Fibroblast of skin of abdomen (primary cell): ENCODE results near the gene PLCD1.
"Not testable (repeated sequence)": the region's sequence is repeated elsewhere in the genome, so short reads cannot be mapped to it uniquely, and the experiment has no call there.

Experiments used
- DNase-seq: peaks from one replicate; pipeline ENCODE4 v3.0.0-alpha.2; 2013

Gene PLCD1

DNA sequence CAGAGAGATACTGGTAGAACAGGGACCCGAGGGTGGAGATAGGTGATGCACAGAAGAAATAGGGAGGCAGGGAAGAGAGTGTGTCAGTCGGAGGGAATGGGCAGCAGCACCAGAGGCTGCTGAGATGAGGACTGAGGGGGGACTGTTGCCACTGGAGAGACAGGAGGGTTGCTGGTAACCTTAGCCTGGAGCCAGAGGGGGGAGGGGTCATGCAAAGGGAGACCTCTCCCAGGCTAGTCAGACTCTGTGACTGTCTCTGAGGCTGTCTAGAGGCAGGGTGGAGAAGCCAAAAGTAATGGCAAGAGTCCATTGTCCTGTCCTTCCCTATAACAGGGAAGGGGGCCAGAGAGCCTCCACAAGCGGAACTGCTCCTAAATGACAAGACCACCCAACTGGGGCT lies 7.5 kb upstream of the PLCD1 start:
- no peak for DNase-seq

DNA sequence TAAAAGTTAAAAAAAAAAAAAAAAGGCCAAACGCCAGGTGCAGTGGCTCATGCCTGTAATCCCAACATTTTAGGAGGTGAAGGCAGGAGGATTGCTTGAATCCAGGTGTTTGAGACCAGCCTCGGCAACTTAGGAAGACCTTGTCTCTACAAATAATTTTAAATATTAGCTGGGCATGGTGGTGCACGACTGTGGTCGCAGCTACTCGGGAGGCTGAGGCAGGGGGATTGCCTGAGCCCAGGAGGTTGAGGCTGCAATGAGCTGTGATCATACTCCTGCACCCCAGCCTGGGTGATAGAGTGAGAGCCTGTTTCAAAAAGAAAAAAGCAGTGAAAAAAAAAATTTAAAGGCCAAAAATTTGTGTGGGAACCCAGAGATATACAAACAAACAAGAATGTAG lies 6.8 kb upstream of the PLCD1 start:
- DNase-seq: no peak

- DNase-seq: not testable (repeated sequence)
Measured at GRCh38 chr3:38034335-38034734, 4.9 kb upstream of the PLCD1 start.

GRCh38 chr3:38033586-38033985 lies 4.1 kb upstream of the PLCD1 start:
- not testable (repeated sequence) for DNase-seq

- no peak for DNase-seq
Measured at GRCh38 chr3:38032328-38032865, 3.0 kb upstream of the PLCD1 start.

GRCh38 chr3:38031022-38031994 lies 1.9 kb upstream of the PLCD1 start:
- no peak for DNase-seq

DNA sequence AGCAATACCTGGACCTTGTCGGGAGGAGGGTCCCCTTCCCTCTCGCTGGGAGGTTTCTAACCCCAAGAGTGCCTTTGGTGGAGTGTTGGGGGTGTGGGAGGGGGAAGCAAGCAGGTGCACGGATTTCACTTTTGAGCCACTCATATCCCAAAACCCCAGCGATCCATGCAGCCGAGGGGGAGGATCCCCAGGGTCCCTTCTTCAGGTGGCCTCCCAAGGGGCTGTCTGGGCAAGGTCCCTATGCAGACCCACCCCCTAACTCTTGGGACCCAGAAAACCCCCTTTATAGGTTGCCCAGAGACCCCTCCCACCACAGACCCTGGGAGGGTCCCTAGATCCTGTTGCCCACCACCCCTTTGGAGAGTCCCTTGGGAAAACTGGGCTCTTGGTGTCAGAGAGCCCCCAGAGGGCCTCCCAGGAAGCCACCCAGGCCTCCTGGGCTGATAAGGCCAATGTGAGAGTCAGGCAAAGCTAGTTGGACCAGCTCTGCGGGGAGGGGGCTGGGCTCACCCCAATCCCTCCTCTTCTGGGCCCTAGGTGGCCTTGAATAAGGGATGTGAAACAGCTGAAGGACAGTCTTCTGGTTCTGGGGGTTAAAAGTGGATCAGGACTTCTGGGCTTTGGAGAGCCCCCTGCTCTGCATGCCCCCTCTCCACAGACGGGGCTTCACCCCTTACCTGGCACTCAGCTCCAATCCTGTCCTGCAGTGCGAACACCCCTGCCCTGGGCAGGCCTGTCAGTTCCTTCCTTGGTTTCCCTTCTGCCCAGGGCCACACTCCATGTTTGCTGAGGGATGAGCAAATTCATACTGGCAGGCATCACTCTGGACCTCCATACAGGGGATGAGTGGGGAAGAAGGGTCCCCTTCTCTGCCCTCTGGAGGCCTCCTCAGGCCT lies 932 bp upstream of the PLCD1 start:
- no peak for DNase-seq

DNA sequence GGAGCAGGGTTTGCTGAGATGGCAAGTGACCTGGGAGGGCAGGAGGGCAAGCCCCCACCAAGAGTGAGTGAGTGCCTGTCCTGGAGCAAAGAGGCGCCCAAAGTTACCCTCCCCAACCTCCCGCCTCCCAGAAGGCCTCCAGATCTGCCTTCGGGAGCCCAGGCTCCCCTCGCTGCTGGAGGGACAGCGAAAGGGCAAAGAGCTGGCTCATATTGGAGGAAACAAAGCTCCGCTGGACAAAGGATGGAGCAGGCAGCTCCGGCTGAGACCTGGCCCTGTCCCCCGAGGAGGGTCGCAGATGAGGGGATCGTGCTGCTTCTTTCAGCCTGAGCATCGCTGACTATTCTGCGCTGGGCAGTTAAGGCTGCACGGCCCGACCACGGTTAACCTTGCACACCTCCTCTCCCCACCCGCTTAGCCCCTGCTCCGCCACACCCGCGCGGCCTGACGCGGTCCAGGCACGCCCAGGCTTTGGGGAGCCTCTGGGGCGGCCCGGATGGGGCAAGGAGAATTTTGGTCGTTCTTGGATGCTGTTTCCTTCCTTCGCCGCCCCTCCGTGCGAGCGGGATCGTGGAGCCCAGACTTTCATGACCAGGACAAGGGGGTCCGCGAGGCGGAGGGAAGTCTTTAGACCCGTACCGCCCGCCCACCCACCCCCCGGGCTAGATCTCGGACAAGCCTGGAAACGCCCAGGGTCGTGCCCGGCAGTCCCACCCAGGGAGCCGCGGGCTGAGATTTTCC lies 651 bp downstream of the PLCD1 start:
- DNase-seq: no peak

DNA sequence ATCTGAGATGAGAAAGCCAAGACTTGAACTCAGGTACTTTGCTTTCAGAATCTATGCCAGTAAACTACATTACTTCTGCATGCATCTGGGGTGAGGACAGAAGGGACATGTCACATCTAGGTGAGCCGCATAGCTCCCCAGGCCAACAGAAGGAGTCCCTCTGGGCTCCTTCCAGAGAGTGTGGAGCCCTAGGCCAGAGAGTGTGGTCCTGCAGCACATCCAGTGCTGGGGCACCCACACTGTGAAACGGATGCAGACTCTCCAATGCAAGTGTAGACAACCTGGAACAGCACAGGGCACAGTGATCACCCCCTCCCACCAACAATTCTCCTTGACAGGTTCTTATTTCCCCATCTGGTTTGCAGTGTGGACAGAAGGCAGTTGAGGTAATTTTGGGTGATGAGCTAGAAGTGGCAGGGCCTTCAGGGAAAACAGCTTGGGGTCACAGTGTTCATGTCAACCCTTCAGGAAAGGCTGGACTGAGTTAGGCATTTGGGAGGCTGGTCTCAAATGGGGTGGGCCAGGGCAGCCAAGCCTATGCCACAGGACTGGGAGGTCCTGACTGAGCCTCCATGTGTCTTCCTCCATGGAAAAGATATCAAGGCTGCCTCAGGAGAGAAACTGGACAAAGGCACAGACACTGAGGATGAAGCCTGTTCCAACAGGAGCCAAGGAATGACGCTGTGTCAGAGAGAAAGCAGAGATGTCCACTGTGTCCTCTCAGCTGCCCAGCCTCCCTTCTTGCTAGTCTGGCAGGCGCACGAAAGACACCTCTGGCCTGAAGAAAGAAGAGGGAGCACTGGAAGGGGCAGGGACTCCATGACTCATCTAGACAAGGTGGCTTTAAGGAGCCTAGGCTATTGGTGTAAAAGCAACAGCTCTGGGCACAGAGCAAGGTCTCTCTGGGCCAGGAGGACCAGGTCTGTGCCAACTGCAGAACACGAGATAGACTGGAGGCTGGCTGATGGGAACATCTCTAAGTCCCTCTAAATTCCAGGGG lies 1.7 kb downstream of the PLCD1 start:
- no peak for DNase-seq

DNA sequence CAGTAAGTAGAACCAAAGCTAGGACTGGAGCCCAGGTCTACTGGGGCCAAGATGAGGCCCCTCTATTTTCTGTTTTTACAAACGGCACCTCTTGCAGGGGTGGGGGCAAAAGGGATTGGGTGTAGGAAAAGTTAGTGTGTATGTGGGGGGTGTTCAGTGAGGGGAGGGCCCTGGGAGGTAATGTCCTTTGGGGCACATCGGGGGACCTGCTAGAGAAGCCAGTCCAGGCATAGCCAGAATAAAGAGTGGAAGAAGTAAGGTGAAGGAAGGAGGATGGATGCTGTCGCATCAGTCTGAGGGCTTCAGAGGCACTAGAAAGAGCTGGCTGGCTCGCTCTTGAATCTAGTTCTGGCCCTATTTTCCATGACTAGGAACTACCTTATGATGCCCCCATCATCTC lies 2.6 kb downstream of the PLCD1 start:
- no peak for DNase-seq

DNA sequence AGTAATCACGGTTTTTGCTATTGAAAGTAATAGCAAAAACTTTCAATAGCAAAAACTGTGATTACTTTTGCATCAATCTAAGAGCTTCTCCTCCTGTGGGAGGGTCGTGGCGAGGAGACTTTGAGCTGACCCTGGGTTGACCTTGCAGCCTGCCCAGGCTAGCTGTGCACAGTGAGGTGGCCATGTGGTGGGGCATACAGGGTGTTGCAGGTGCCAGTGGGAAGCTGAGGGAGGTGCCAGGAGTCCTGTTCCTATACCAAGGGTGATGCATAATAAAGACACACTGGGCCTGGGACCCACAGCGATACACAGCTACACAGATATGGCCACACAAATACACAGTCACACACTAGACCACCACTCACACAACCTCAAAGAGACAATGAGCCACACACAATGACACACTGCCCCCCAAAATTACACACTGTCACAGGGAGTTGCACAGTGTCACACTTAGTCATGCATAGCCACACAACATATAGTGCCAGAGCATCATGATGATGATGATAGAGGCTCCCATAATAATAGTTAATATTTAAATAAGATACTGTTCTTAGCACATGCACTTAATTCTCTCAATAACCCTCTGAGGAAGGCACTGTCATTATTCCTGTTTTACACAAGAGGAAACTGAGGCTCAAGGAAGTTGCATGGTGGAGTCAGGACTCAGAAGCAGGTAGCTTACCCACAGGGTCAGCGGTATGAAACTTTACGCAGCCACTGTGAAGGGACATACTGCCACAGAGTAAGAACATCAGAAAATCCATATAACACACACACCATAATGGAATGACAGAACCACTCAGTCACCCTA lies 6.3 kb downstream of the PLCD1 start:
- no peak for DNase-seq

- no peak for DNase-seq
Measured at GRCh38 chr3:38022301-38022700, 7.1 kb downstream of the PLCD1 start.

DNA sequence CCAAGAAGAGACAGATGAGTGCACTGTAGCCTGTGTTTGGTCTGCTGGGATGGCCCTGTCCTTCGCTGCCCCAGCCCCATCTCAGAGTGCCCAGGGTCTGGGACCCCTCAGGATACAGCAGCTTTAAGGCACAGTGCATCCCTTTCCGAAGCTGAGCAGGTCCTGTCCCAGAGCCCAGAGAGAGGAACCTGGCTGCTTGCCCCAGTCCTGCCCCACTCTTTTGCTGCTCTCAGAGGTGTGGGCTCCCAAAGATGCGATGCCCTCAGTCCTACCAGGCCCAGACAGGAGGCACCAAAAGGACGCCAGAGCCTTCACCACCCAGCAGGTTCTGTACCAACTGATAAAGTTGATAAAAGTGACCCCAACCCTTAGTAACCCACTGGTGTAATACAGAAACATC lies 8.2 kb downstream of the PLCD1 start:
- no peak for DNase-seq

DNA sequence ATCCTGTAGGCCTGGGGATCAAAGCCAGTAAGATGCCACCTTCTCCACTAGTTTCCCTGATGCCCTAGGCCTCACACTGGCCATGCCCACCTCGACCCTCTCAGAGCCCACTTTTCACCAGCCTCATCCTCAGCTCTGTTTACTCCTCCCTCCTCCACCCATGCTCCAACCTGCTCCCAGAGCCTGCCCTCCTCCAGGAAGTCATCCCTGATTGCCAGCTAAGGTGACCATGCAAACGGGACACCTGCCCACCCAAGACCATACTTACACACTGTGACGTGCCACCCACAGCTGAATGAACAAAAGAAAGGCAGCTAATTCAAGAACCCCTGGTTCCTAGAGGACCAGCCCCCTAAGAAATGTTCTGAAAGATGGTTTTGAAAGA lies 9.1 kb downstream of the PLCD1 start:
- no peak for DNase-seq

DNA sequence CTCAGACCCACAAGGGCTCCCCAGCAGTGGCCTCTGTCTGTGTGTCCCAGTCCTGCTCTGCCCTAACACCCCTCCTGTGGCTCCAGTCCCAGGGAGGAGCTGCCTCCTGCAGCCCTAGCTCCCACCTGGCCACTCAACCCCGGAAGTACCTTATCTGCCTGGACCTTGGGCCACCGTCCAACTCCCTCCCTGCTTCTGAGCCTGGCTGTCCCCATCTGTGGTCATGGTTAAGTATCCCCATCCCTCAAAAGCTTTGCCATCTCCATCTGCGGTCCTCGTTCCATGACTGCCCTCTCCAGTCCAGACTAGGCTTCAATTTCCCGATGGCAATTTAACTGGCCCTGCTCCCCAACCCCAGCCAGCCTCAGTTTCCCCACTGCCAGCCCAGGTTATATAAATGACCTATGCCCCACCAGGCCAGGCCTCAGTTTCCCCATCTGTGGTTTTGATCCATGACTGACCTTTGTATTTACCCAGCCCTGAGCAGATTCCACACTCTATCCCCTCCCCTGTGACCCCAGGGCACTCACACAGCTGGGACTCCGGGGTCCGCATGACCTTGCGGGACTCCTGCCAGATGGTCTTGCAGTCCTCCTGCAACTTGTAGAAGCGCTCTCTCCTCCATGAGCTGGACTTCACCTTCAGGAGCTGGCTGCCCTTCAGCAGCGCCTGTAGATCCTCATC lies 9.6 kb downstream of the PLCD1 start:
- DNase-seq: no peak

DNA sequence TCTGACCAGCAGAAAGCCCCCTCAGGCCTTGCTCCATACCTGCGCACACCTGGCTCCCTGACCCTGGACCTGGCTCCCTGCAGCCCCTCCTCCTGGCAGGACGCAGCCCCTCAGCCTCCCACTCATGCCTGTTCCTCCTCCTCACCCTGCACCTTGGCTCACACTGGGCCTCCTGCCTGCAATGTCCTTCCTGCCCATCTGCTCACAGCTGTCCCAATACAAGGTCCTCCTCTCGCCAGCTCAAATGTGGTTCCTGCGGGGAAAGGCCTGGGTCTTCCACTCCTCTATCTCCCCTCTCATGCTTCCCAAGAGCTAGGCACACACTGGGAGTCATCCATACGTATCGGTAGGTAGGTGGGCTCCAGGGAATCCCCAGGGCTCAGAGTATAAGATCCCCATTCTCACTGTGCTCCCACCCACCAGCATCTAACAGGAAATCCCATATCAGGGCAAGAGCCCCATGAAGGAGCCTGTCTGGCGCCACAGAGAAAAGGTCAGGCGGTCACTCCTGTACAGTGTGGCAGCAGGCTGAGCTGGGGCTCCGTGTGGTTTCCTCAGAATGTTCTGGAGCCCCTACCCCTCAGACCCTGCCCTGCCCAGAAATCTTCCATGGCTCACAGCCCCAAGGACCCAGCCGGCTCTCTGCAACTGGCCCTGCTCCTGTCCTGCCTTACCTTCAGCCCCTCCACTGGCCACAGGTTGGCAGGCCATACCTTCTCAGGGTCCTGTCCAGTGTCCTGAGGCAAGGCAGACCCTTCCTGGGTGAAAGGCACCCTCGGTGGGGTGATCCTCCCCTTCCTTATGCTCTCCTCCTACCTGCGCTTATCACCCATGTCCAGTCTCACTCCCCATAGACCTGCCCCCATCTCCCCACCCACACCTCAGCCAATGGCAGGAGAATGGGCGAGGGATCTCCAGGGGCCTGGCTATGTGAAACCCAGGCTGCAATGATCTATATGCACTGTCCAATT lies 10.9 kb downstream of the PLCD1 start:
- DNase-seq: no peak

GRCh38 chr3:38017445-38018295 lies 11.8 kb downstream of the PLCD1 start:
- DNase-seq: no peak
